GM18858 (cell line): ENCODE results near the gene TENM4.
"Not testable (repeated sequence)": the region's sequence is repeated elsewhere in the genome, so short reads cannot be mapped to it uniquely, and the experiment has no call there.

Source experiments
- ATAC-seq: cut with Tn5 transposase; IDR thresholded peaks from one replicate; pipeline ENCODE4 v1.9.1; 2021; ENCODE audit not compliant: unreplicated experiment

The TENM4 gene

GRCh38 chr11:78830277-78830819 lies 610.5 kb downstream of the TENM4 start:
- ATAC-seq: no peak

GRCh38 chr11:78829146-78829545 lies 611.7 kb downstream of the TENM4 start:
- ATAC-seq: no peak

GRCh38 chr11:78828676-78829075 lies 612.2 kb downstream of the TENM4 start:
- no peak for ATAC-seq

GRCh38 chr11:78827291-78827690 lies 613.5 kb downstream of the TENM4 start:
- ATAC-seq: not testable (repeated sequence)

- no peak for ATAC-seq
Measured at GRCh38 chr11:78825591-78826020, 615.2 kb downstream of the TENM4 start.

- ATAC-seq: no peak
Measured at GRCh38 chr11:78823588-78823987, 617.2 kb downstream of the TENM4 start.

- ATAC-seq: no peak
Measured at GRCh38 chr11:78822931-78823423, 617.9 kb downstream of the TENM4 start.

- no peak for ATAC-seq
Measured at GRCh38 chr11:78821371-78822306, 619.2 kb downstream of the TENM4 start.

GRCh38 chr11:78820741-78821140 lies 620.1 kb downstream of the TENM4 start:
- ATAC-seq: no peak

- ATAC-seq: no peak
Measured at GRCh38 chr11:78818201-78818600, 622.6 kb downstream of the TENM4 start.

GRCh38 chr11:78815831-78816230 lies 625.0 kb downstream of the TENM4 start:
- no peak for ATAC-seq

GRCh38 chr11:78812513-78813293 lies 628.1 kb downstream of the TENM4 start:
- ATAC-seq: no peak

GRCh38 chr11:78810559-78811009 lies 630.2 kb downstream of the TENM4 start:
- no peak for ATAC-seq

- no peak for ATAC-seq
Measured at GRCh38 chr11:78809931-78810541, 630.8 kb downstream of the TENM4 start.

- no peak for ATAC-seq
Measured at GRCh38 chr11:78808923-78809322, 631.9 kb downstream of the TENM4 start.

- no peak for ATAC-seq
Measured at GRCh38 chr11:78807351-78807750, 633.5 kb downstream of the TENM4 start.

- no peak for ATAC-seq
Measured at GRCh38 chr11:78806214-78807004, 634.4 kb downstream of the TENM4 start.

GRCh38 chr11:78804991-78805390 lies 635.8 kb downstream of the TENM4 start:
- ATAC-seq: no peak

GRCh38 chr11:78803995-78804394 lies 636.8 kb downstream of the TENM4 start:
- ATAC-seq: no peak
